ENCODE measurements around the gene LHFPL3.

GRCh38 chr7:104627516-104627915, 299.1 kb downstream of the LHFPL3 start:
- no peak for TF ChIP-seq CTCF (IDR thresholded peaks at IDR 0.05 in 4 of 5, conservative IDR thresholded peaks at IDR 0.05 in 1 of 5)
- TF ChIP-seq POLR2A (IDR thresholded peaks at IDR 0.05) = no peak
